Measurements from ENCODE around the gene KLHL29. TPM values are rescaled to one million over a fixed set of nuclear protein-coding genes. Genes with fewer than 3 reads are reported as not detected.

KLHL29 gene
- total RNA-seq, 1 donor from 2014 or later: 5.5 TPM

- Histone ChIP-seq H4K20me1 (ENCODE audit: insufficient read depth, low read length) (peaks cover 6% of the 10 kb centered on the region), H3K4me2 (ENCODE audit: low read length) (peak overlapping the region; percentile 20)
- FAIRE-seq: no peak
Measured at GRCh38 chr2:23563151-23563550, 178.2 kb downstream of the KLHL29 start.

GRCh38 chr2:23563673-23564614 lies 179.0 kb downstream of the KLHL29 start:
- Histone ChIP-seq H3K4me3 (ENCODE audit: insufficient read depth, low read depth, low read length) (no peak overlapping the region), H3K27me3 (ENCODE audit: insufficient read depth, low read length) (peaks cover 2% of the 10 kb centered on the region), H2AFZ (ENCODE audit: low read depth, low read length) (no peak overlapping the region), H3K27ac (ENCODE audit: low read depth, low read length) (no peak overlapping the region), H4K20me1 (ENCODE audit: insufficient read depth, low read length) (peaks cover 6% of the 10 kb centered on the region), H3K9me3 (ENCODE audit: insufficient read depth, low read depth, low read length) (no peaks in the 10 kb centered on the region), H3K4me2 (ENCODE audit: low read length) (peak overlapping the region; percentile 20), H3K4me1 (ENCODE audit: insufficient read depth, low read length) (peaks cover 11% of the 10 kb centered on the region), H3K36me3 (ENCODE audit: insufficient read depth, low read length) (no peaks in the 10 kb centered on the region), H3K9ac (ENCODE audit: low read length) (no peak overlapping the region), H3K79me2 (ENCODE audit: insufficient read depth, low read length) (no peaks in the 10 kb centered on the region)
- Mint-ChIP-seq H3K4me3 (ENCODE audit: unreplicated experiment) (no peak overlapping the region), H3K27me3 (ENCODE audit: low read depth, unreplicated experiment) (peaks cover 72% of the 10 kb centered on the region), H3K27ac (ENCODE audit: unreplicated experiment) (no peak overlapping the region), H3K4me1 (ENCODE audit: low read depth, unreplicated experiment) (no peaks in the 10 kb centered on the region), H3K36me3 (ENCODE audit: low read depth, unreplicated experiment) (peaks cover 3% of the 10 kb centered on the region), H3K9me3 (ENCODE audit: unreplicated experiment) (peaks cover 3% of the 10 kb centered on the region)
- FAIRE-seq (no peak), DNase-seq (ENCODE audit: low read depth) (peak; percentile 39)
- TF ChIP-seq EZH2 (IDR thresholded peaks at IDR 0.05; ENCODE audit: insufficient read depth, low read length) (no peak), CTCF (IDR thresholded peaks at IDR 0.05; ENCODE audit: insufficient read depth, low read depth, low read length) (no peak)

More at GRCh38 chr2:23563151-23563550, 178.2 kb downstream of the KLHL29 start:
- Mint-ChIP-seq H3K4me3 (ENCODE audit: unreplicated experiment) (no peak overlapping the region), H3K36me3 (ENCODE audit: low read depth, unreplicated experiment) (peaks cover 3% of the 10 kb centered on the region), H3K27me3 (ENCODE audit: low read depth, unreplicated experiment) (peaks cover 70% of the 10 kb centered on the region), H3K4me1 (ENCODE audit: low read depth, unreplicated experiment) (no peaks in the 10 kb centered on the region), H3K27ac (ENCODE audit: unreplicated experiment) (no peak overlapping the region), H3K9me3 (ENCODE audit: unreplicated experiment) (peaks cover 3% of the 10 kb centered on the region)
- H2AFZ ChIP-seq (ENCODE audit: low read depth, low read length): no peak overlapping the region
- H3K9me3 ChIP-seq (ENCODE audit: insufficient read depth, low read depth, low read length): no peaks in the 10 kb centered on the region
- peaks cover under 1% of the 10 kb centered on the region for H3K27me3 ChIP-seq (ENCODE audit: insufficient read depth, low read length)
- no peak for DNase-seq (ENCODE audit: low read depth)
- H3K4me3 ChIP-seq (ENCODE audit: insufficient read depth, low read depth, low read length): no peak overlapping the region
- no peak for TF ChIP-seq EZH2 (IDR thresholded peaks at IDR 0.05; ENCODE audit: insufficient read depth, low read length)
- TF ChIP-seq CTCF (IDR thresholded peaks at IDR 0.05; ENCODE audit: insufficient read depth, low read depth, low read length): no peak
- no peaks in the 10 kb centered on the region for H3K36me3 ChIP-seq (ENCODE audit: insufficient read depth, low read length)
- H3K79me2 ChIP-seq (ENCODE audit: insufficient read depth, low read length): no peaks in the 10 kb centered on the region
- no peak overlapping the region for H3K27ac ChIP-seq (ENCODE audit: low read depth, low read length)
- peaks cover 11% of the 10 kb centered on the region for H3K4me1 ChIP-seq (ENCODE audit: insufficient read depth, low read length)
- no peak overlapping the region for H3K9ac ChIP-seq (ENCODE audit: low read length)

GRCh38 chr2:23564615-23564960 lies 179.6 kb downstream of the KLHL29 start:
- FAIRE-seq (no peak), DNase-seq (ENCODE audit: low read depth) (peak; percentile 42)
- peak overlapping the region; percentile 20 for H3K4me2 ChIP-seq (ENCODE audit: low read length)
- H3K4me1 Mint-ChIP-seq (ENCODE audit: low read depth, unreplicated experiment): no peaks in the 10 kb centered on the region
- no peak overlapping the region for H3K27ac Mint-ChIP-seq (ENCODE audit: unreplicated experiment)
- H3K36me3 ChIP-seq (ENCODE audit: insufficient read depth, low read length): no peaks in the 10 kb centered on the region
- no peak overlapping the region for H3K4me3 ChIP-seq (ENCODE audit: insufficient read depth, low read depth, low read length)
- no peaks in the 10 kb centered on the region for H3K9me3 ChIP-seq (ENCODE audit: insufficient read depth, low read depth, low read length)
- TF ChIP-seq EZH2 (IDR thresholded peaks at IDR 0.05; ENCODE audit: insufficient read depth, low read length) (no peak), CTCF (IDR thresholded peaks at IDR 0.05; ENCODE audit: insufficient read depth, low read depth, low read length) (no peak)
- H3K4me1 ChIP-seq (ENCODE audit: insufficient read depth, low read length): peaks cover 11% of the 10 kb centered on the region
- peaks cover 3% of the 10 kb centered on the region for H3K9me3 Mint-ChIP-seq (ENCODE audit: unreplicated experiment)
- peaks cover 6% of the 10 kb centered on the region for H4K20me1 ChIP-seq (ENCODE audit: insufficient read depth, low read length)
- H2AFZ ChIP-seq (ENCODE audit: low read depth, low read length): no peak overlapping the region
- peaks cover 70% of the 10 kb centered on the region for H3K27me3 Mint-ChIP-seq (ENCODE audit: low read depth, unreplicated experiment)
- H3K27ac ChIP-seq (ENCODE audit: low read depth, low read length): no peak overlapping the region
- H3K4me3 Mint-ChIP-seq (ENCODE audit: unreplicated experiment): no peak overlapping the region
- H3K36me3 Mint-ChIP-seq (ENCODE audit: low read depth, unreplicated experiment): peaks cover 3% of the 10 kb centered on the region
- no peaks in the 10 kb centered on the region for H3K79me2 ChIP-seq (ENCODE audit: insufficient read depth, low read length)
- H3K9ac ChIP-seq (ENCODE audit: low read length): no peak overlapping the region
- peaks cover 2% of the 10 kb centered on the region for H3K27me3 ChIP-seq (ENCODE audit: insufficient read depth, low read length)
